Heart right ventricle (tissue), 16 donors: Measurements from ENCODE around the gene GDPD5. TPM values are rescaled to one million over a fixed set of nuclear protein-coding genes. Genes with fewer than 3 reads are reported as not detected.

Experiments used
- ATAC-seq, 8 donors: fragments of 200-7000 bp; cut with Tn5 transposase; one replicate each; pipeline ENCODE4 v1.9.1; 2020; ENCODE audit warnings: mild to moderate bottlenecking in 8 of 8, moderate library complexity in 8 of 8, moderate number of reproducible peaks in 1 of 8
- DNase-seq, 2 donors: peaks; one replicate each; pipeline ENCODE4 v3.0.0-alpha.2; 2020
- H3K27ac ChIP-seq, 10 donors: fragments of 200-600 bp; sonication (generic) in 2 of 10; one replicate each; pipeline versions ENCODE4 v1.5.0 to v1.8.0; 2020 to 2022; ENCODE audit warnings: mild to moderate bottlenecking in 3 of 10
- H3K27me3 ChIP-seq, 7 donors: fragments of 200-600 bp; one replicate each; pipeline ENCODE4 v1.8.0; 2021 to 2022; ENCODE audit warnings: mild to moderate bottlenecking in 2 of 7
- H3K36me3 ChIP-seq, 9 donors: fragments of 200-600 bp; sonication (generic) in 1 of 9; one replicate each; pipeline versions ENCODE4 v1.5.0 to v1.8.0; 2020 to 2022; ENCODE audit warnings: mild to moderate bottlenecking in 2 of 9
- H3K4me1 ChIP-seq, 9 donors: fragments of 200-600 bp; sonication (generic) in 1 of 9; one replicate each; pipeline versions ENCODE4 v1.5.0 to v1.8.0; 2020 to 2022; ENCODE audit warnings: mild to moderate bottlenecking in 4 of 9
- H3K4me3 ChIP-seq, 10 donors: fragments of 200-600 bp; sonication (generic) in 2 of 10; one replicate each; pipeline versions ENCODE4 v1.5.0 to v1.8.0; 2020 to 2022; ENCODE audit warnings: mild to moderate bottlenecking in 7 of 10, moderate library complexity in 2 of 10
- H3K9me3 ChIP-seq, 11 donors: fragments of 200-600 bp in 10 of 11; sonication (generic) in 2 of 11; one replicate each; pipeline versions ENCODE4 v1.5.0 to v1.8.0; 2013 to 2022; ENCODE audit warnings: mild to moderate bottlenecking in 2 of 11, control low read depth in 1 of 11, moderate library complexity in 1 of 11
- CTCF ChIP-seq, 9 donors: fragments of 200-600 bp; sonication (generic) in 2 of 9; IDR thresholded peaks; one replicate each; pipeline versions ENCODE4 v1.5.0 to v1.8.0; 2021 to 2022; ENCODE audit warnings: antibody characterized with exemption in 9 of 9, mild to moderate bottlenecking in 5 of 9, moderate library complexity in 1 of 9
- WGBS, 2 donors: extraction: QIAGEN DNeasy Blood & Tissue Kit; methylation state at CpG; one replicate each; pipeline ENCODE4 v1.1.7; 2013; ENCODE audit warnings: inconsistent platforms in 1 of 2; 5-methylcytosine and 5-hydroxymethylcytosine counted together
- intact Hi-C, 10 donors: fragments of 100-400 bp; cut with DNase I; formaldehyde crosslinking; loops; one replicate each; pipeline versions ENCODE4 v1.11.1 to v1.14.2; 2022
- polyA plus RNA-seq, 2 donors: library from polyadenylated mRNA; stranded (reverse); fragments of 200-250 nt; gene quantifications; one replicate each; pipeline ENCODE4 v1.2.3, GENCODE V29; 2013
- total RNA-seq, 10 donors: library from RNA; stranded (reverse); fragmentation: NEBNext Ultra II Directional in 3 of 10; extraction: Animal tissue kit (Norgen Biotek cat#: 25700) in 3 of 10; gene quantifications; one replicate each; pipeline versions ENCODE4 v1.2.1 to v1.2.4, GENCODE V29; 2021 to 2023
- donor health status: Arrhythmogenic right ventricular cardiomyopathy.
- donor health status: ischemic (EF 13 %, LVEDD 7.1; RV severe dilation, severe dysfunction).
- donor health status: healthy with polysubstance abuse.
- donor health status: DM: no; HTN: yes; CAD: no.
- donor health status: DM: no; HTN: no; CAD: no.
- donor health status: ischemic (EF 25% LVEDD 6.9; RV normal size, moderate dysfunction).
- donor health status: ischemic (EF 25% LVEDD 5.7; RV mildly dilated, moderate dysfunction).
- donor health status: healthy.
- donor health status: DM: yes; HTN: yes; CAD: no.
- donor health status: Ischemic cardiomyopathy.
- donor health status: ischemic (EF 35%, LVEDD 5.7; RV mildly dilated, moderate dysfunction).
- donor health status: nonischemic (EF 11% LVEDD 7.7; RV severe dilation, severe dysfunction).
- donor health status: DM: yes; HTN: yes; CAD: no.
- donor health status: PGD.
- donor health status: ischemic (EF 29% LVEDD 5.4; RV normal size, mild dysfunction).
- donor health status: nonischemic (EF 23%, LVEDD 6.1; RV moderate dilation, normal function).

GDPD5 gene
- total and polyA plus RNA-seq, 12 donors: 3.3 to 10.3 (median 4.1) TPM

- Histone ChIP-seq H3K27ac (no peak overlapping the region), H3K4me1 (peaks cover 0 to 5% (median 0%) of the 10 kb centered on the region in 9 donors), H3K9me3 (no peaks in the 10 kb centered on the region), H3K27me3 (no peaks in the 10 kb centered on the region), H3K36me3 (no peaks in the 10 kb centered on the region), H3K4me3 (no peak overlapping the region)
- DNase-seq: no peak
- WGBS, 2 donors: 88% methylated on average over 4 of the region's 4 CpGs
- ATAC-seq: no peak
- intact Hi-C loops: no loop called here
- TF ChIP-seq CTCF (IDR thresholded peaks at IDR 0.05): no peak
Measured at GRCh38 chr11:75487365-75487764, 38.4 kb downstream of the GDPD5 start.

GRCh38 chr11:75485742-75486141 is 40.0 kb downstream of the GDPD5 start:
- Histone ChIP-seq H3K27ac (no peak overlapping the region), H3K4me1 (peaks cover 0 to 10% (median 5%) of the 10 kb centered on the region in 9 donors), H3K4me3 (no peak overlapping the region), H3K36me3 (no peaks in the 10 kb centered on the region), H3K9me3 (no peaks in the 10 kb centered on the region), H3K27me3 (no peaks in the 10 kb centered on the region)
- no peak for ATAC-seq
- 92 to 93% methylated on average over 4 of the region's 4 CpGs for WGBS, 2 donors
- DNase-seq: no peak
- intact Hi-C loops: no loop called here
- TF ChIP-seq CTCF (IDR thresholded peaks at IDR 0.05): no peak

- Histone ChIP-seq H3K4me1 (peaks cover 0 to 24% (median 8%) of the 10 kb centered on the region in 9 donors), H3K4me3 (no peak overlapping the region), H3K27ac (no peak overlapping the region), H3K36me3 (no peaks in the 10 kb centered on the region), H3K27me3 (no peaks in the 10 kb centered on the region), H3K9me3 (no peaks in the 10 kb centered on the region)
- intact Hi-C loops: no loop called here
- ATAC-seq: no peak
- no peak for TF ChIP-seq CTCF (IDR thresholded peaks at IDR 0.05)
- WGBS, 2 donors: 68 to 74% methylated on average over 14 of the region's 14 CpGs
- DNase-seq: no peak
Measured at GRCh38 chr11:75482931-75483469, 42.7 kb downstream of the GDPD5 start.

GRCh38 chr11:75481922-75482606 is 43.7 kb downstream of the GDPD5 start:
- H3K27me3 ChIP-seq: no peaks in the 10 kb centered on the region
- no peak for DNase-seq
- no peak overlapping the region for H3K4me3 ChIP-seq
- ATAC-seq: no peak
- 89 to 93% methylated on average over 12 of the region's 12 CpGs for WGBS, 2 donors
- intact Hi-C loops: no loop called here
- TF ChIP-seq CTCF (IDR thresholded peaks at IDR 0.05): no peak
- H3K36me3 ChIP-seq: no peaks in the 10 kb centered on the region
- H3K9me3 ChIP-seq: no peaks in the 10 kb centered on the region
- H3K27ac ChIP-seq: no peak overlapping the region
- peaks cover 0 to 28% (median 10%) of the 10 kb centered on the region in 9 donors for H3K4me1 ChIP-seq
